ENCODE results near the gene HDAC8. TPM values are rescaled to one million over a fixed set of nuclear protein-coding genes. Genes with fewer than 3 reads are reported as not detected.

The HDAC8 gene
- total RNA-seq, 1 donor from 2014 or later, result 23.4 TPM

- intact Hi-C loops (cut with DNase I), result loop anchor here (5.0 to 10.0 kb wide), 2 partner anchors 62 to 235 kb away; no protein-coding TSS in a partner anchor
- DNase-seq (ENCODE audit: low spot score), result no peak
Measured at GRCh38 chrX:72306851-72307645, 265.6 kb downstream of the HDAC8 start.

- no peak for DNase-seq (ENCODE audit: low spot score)
- intact Hi-C loops (cut with DNase I), result loop anchor here (5.0 to 10.0 kb wide), 2 partner anchors 61 to 236 kb away; no protein-coding TSS in a partner anchor
Measured at GRCh38 chrX:72306085-72306801, 266.4 kb downstream of the HDAC8 start.

- intact Hi-C loops (cut with DNase I), result loop anchor here (5.0 to 10.0 kb wide), 2 partner anchors 61 to 237 kb away; no protein-coding TSS in a partner anchor
- DNase-seq (ENCODE audit: low spot score), result no peak
Measured at GRCh38 chrX:72305286-72306084, 267.2 kb downstream of the HDAC8 start, which contains the start of gene CITED1. CITED1 (minus strand) TSS chrX:72305914; CDS start chrX:72302869, 3,045 bp downstream.

- no peak for DNase-seq (ENCODE audit: low spot score)
- intact Hi-C loops (cut with DNase I), result loop anchor here (5.0 to 10.0 kb wide), 2 partner anchors 60 to 237 kb away; no protein-coding TSS in a partner anchor
Measured at GRCh38 chrX:72304877-72305276, 267.8 kb downstream of the HDAC8 start.

- intact Hi-C loops (cut with DNase I), result loop anchor here (10.0 kb wide), 1 partner anchor 57 kb away; no protein-coding TSS in a partner anchor
- DNase-seq (ENCODE audit: low spot score), result no peak
Measured at GRCh38 chrX:72301781-72302180, 270.9 kb downstream of the HDAC8 start.

- no peak for DNase-seq (ENCODE audit: low spot score)
- intact Hi-C loops (cut with DNase I), result loop anchor here (10.0 kb wide), 1 partner anchor 55 kb away; no protein-coding TSS in a partner anchor
Measured at GRCh38 chrX:72299891-72300630, 272.6 kb downstream of the HDAC8 start.

GRCh38 chrX:72297953-72298730 is 274.5 kb downstream of the HDAC8 start:
- no peak for DNase-seq (ENCODE audit: low spot score)
- intact Hi-C loops (cut with DNase I), result no loop called here

GRCh38 chrX:72296991-72297390 is 275.7 kb downstream of the HDAC8 start:
- intact Hi-C loops (cut with DNase I), result no loop called here

GRCh38 chrX:72295745-72296144 is 276.9 kb downstream of the HDAC8 start:
- intact Hi-C loops (cut with DNase I), result no loop called here
- no peak for DNase-seq (ENCODE audit: low spot score)

More at GRCh38 chrX:72296991-72297390, 275.7 kb downstream of the HDAC8 start:
- no peak for DNase-seq (ENCODE audit: low spot score)

GRCh38 chrX:72294497-72294896 is 278.1 kb downstream of the HDAC8 start:
- no peak for DNase-seq (ENCODE audit: low spot score)
- intact Hi-C loops (cut with DNase I), result no loop called here

GRCh38 chrX:72282302-72282701 is 290.3 kb downstream of the HDAC8 start:
- intact Hi-C loops (cut with DNase I), result no loop called here
- DNase-seq (ENCODE audit: low spot score), result no peak

- intact Hi-C loops (cut with DNase I), result no loop called here
Measured at GRCh38 chrX:72280321-72280845, 292.3 kb downstream of the HDAC8 start.

More at GRCh38 chrX:72280321-72280845, 292.3 kb downstream of the HDAC8 start:
- no peak for DNase-seq (ENCODE audit: low spot score)

Other genes starting within 250 kb of the HDAC8 start
- gene PHKA1, start 141.5 kb upstream of the HDAC8 start, total RNA-seq, result 5.8 TPM
- not detected for gene DMRTC1B, start 204.0 kb upstream of the HDAC8 start, total RNA-seq
- not detected for gene FAM236B, start 209.8 kb upstream of the HDAC8 start, total RNA-seq
- not detected for gene FAM236D, start 235.4 kb upstream of the HDAC8 start, total RNA-seq

Measured in cardiac septum (tissue), 1 donor.